ENCODE data around the gene SH3BGR. TPM values are rescaled to one million over a fixed set of nuclear protein-coding genes. Genes with fewer than 3 reads are reported as not detected.

Gene SH3BGR
- polyA plus RNA-seq, 1 donor (not counting 4 experiments of a cell fraction or from before 2014, with no cell fraction given) = 1.4 TPM

GRCh38 chr21:39461419-39461818 lies 9.6 kb downstream of the SH3BGR start:
- H3K9me1 ChIP-seq (ENCODE audit: control insufficient read depth, extremely low read depth, insufficient read depth, low read length) = no peaks in the 10 kb centered on the region
- H3K9me3 ChIP-seq (ENCODE audit: control insufficient read depth, low read depth, low read length) = no peaks in the 10 kb centered on the region
- FAIRE-seq (no peak), DNase-seq (ENCODE audit: low read depth, low spot score) (no peak)
- H3K79me2 ChIP-seq (ENCODE audit: control insufficient read depth, insufficient read depth, low read length) = no peaks in the 10 kb centered on the region
- no peaks in the 10 kb centered on the region for H3K27me3 ChIP-seq (ENCODE audit: control insufficient read depth, extremely low read depth, insufficient read depth, low read length)
- dilution Hi-C loops (cut with MboI; ENCODE audit: extremely low pct_ligation_motif_present, low sequenced_read_pairs) = no loop called here
- no peak overlapping the region for H3K4me3 ChIP-seq (ENCODE audit: control insufficient read depth in 2 of 3, extremely low read depth in 1 of 3, insufficient read depth in 2 of 3, low read depth in 1 of 3, low read length in 3 of 3)
- no peaks in the 10 kb centered on the region for H3K36me3 ChIP-seq (ENCODE audit: control insufficient read depth in 2 of 2, extremely low read depth in 1 of 2, insufficient read depth in 2 of 2, low read length in 2 of 2)
- TF ChIP-seq EZH2 (IDR thresholded peaks at IDR 0.05; ENCODE audit: low read length) (no peak), CTCF (optimal IDR thresholded peaks at IDR 0.05 in 1 of 3, IDR thresholded peaks at IDR 0.05 in 1 of 3, conservative IDR thresholded peaks at IDR 0.05 in 1 of 3; ENCODE audit: extremely low read depth in 1 of 3, insufficient read depth in 2 of 3, low read length in 3 of 3) (no peak)
- H2AFZ ChIP-seq (ENCODE audit: control insufficient read depth, low read length) = no peak overlapping the region
- no peak overlapping the region for H3K9ac ChIP-seq (ENCODE audit: control insufficient read depth, extremely low read depth, insufficient read depth, low read length)
- H3K4me2 ChIP-seq (ENCODE audit: control insufficient read depth, extremely low read depth, insufficient read depth, low read depth, low read length) = no peak overlapping the region
- H3K27ac ChIP-seq (ENCODE audit: control insufficient read depth, insufficient read depth, low read length) = no peak overlapping the region
- no peaks in the 10 kb centered on the region for H4K20me1 ChIP-seq (ENCODE audit: control insufficient read depth, extremely low read depth, insufficient read depth, low read length)
- H3K4me1 ChIP-seq (ENCODE audit: control insufficient read depth, extremely low read depth, insufficient read depth, low read length) = no peaks in the 10 kb centered on the region

- TF ChIP-seq CTCF (optimal IDR thresholded peaks at IDR 0.05 in 1 of 3, IDR thresholded peaks at IDR 0.05 in 1 of 3, conservative IDR thresholded peaks at IDR 0.05 in 1 of 3; ENCODE audit: extremely low read depth in 1 of 3, insufficient read depth in 2 of 3, low read length in 3 of 3) (no peak), EZH2 (IDR thresholded peaks at IDR 0.05; ENCODE audit: low read length) (no peak)
- no peaks in the 10 kb centered on the region for H3K27me3 ChIP-seq (ENCODE audit: control insufficient read depth, extremely low read depth, insufficient read depth, low read length)
- H3K9me1 ChIP-seq (ENCODE audit: control insufficient read depth, extremely low read depth, insufficient read depth, low read length) = no peaks in the 10 kb centered on the region
- DNase-seq (ENCODE audit: low read depth, low spot score) (no peak), FAIRE-seq (no peak)
- no peak overlapping the region for H3K4me2 ChIP-seq (ENCODE audit: control insufficient read depth, extremely low read depth, insufficient read depth, low read depth, low read length)
- H3K36me3 ChIP-seq (ENCODE audit: control insufficient read depth in 2 of 2, extremely low read depth in 1 of 2, insufficient read depth in 2 of 2, low read length in 2 of 2) = no peaks in the 10 kb centered on the region
- no peaks in the 10 kb centered on the region for H4K20me1 ChIP-seq (ENCODE audit: control insufficient read depth, extremely low read depth, insufficient read depth, low read length)
- no peak overlapping the region for H3K4me3 ChIP-seq (ENCODE audit: control insufficient read depth in 2 of 3, extremely low read depth in 1 of 3, insufficient read depth in 2 of 3, low read depth in 1 of 3, low read length in 3 of 3)
- no peaks in the 10 kb centered on the region for H3K4me1 ChIP-seq (ENCODE audit: control insufficient read depth, extremely low read depth, insufficient read depth, low read length)
- dilution Hi-C loops (cut with MboI; ENCODE audit: extremely low pct_ligation_motif_present, low sequenced_read_pairs) = no loop called here
- H3K79me2 ChIP-seq (ENCODE audit: control insufficient read depth, insufficient read depth, low read length) = no peaks in the 10 kb centered on the region
- no peaks in the 10 kb centered on the region for H3K9me3 ChIP-seq (ENCODE audit: control insufficient read depth, low read depth, low read length)
- no peak overlapping the region for H3K9ac ChIP-seq (ENCODE audit: control insufficient read depth, extremely low read depth, insufficient read depth, low read length)
- H2AFZ ChIP-seq (ENCODE audit: control insufficient read depth, low read length) = no peak overlapping the region
- H3K27ac ChIP-seq (ENCODE audit: control insufficient read depth, insufficient read depth, low read length) = no peak overlapping the region
Measured at GRCh38 chr21:39463308-39463707, 11.5 kb downstream of the SH3BGR start.
